Activated CD4-positive, alpha-beta T cell treated with anti-CD3 and anti-CD28 coated beads, Interleukin-2, amount 50 U/mL, for 4 hours (primary cell): Measurements from ENCODE around the gene METRN.
"Not testable (repeated sequence)": the region's sequence is repeated elsewhere in the genome, so short reads cannot be mapped to it uniquely, and the experiment has no call there.

Source experiments
- DNase-seq, 2 experiments: peaks; one replicate each; pipeline ENCODE4 v3.0.0-alpha.2; 2020

The METRN gene

DNA sequence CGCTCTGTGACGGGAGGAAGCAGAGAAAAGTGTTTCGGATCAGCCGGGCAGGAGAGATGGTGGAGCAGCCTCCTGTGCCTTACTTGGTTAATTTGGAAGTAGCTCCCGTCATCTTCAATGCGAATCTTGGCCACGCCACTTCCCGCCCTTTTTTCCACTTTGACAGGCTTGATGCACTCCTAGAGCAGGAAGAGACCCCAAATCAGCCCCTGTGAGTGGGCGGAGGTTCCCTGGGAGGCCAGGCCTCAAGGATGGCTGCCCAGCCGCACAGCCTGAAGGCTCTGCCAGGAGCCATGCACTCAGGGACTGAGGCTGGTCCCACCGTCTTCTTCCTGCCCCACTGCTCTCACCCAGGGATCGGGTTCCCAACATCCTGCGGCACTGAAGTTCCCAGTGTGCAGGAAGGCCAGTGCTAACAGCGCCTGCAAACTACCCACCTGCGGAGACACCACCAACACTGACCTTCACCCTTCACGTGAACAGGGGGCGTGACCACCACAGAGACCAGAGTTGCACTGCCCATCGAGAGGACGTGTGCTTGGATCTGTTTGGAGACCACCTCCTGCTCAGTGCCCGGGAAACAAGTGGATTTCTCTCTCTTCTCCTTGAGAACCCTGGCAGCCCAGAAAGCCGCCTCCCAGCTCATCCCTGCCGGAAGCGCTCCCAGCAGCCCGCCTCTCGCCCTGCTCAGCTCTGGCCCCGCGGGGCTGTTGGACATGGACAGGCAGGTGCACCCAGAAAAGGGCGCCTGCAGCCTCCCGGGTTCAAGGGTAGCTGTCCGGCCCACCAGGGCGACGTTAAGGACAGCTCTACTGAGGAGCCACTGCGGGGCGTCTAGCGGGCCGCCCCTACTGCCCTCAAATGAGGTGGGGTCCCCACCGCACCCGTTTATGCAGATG, 24.9 kb downstream of the METRN start:
- no peak for DNase-seq

DNA sequence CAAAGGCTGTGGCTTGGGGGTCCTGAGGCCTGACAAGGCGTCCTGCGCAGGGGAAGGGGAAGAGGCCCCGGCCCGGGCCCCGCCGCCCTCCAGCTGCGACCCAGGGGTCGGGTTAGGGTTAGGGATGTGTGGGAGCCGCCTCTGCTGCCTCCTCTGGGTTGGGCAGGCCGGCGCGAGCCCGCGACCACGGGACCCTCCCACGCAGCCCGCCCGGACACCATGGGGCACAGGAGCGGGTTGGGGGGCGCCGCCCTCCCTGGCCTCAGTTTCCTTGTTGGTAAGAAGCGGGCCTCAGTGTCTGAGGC, 25.5 kb downstream of the METRN start:
- no peak for DNase-seq

DNA sequence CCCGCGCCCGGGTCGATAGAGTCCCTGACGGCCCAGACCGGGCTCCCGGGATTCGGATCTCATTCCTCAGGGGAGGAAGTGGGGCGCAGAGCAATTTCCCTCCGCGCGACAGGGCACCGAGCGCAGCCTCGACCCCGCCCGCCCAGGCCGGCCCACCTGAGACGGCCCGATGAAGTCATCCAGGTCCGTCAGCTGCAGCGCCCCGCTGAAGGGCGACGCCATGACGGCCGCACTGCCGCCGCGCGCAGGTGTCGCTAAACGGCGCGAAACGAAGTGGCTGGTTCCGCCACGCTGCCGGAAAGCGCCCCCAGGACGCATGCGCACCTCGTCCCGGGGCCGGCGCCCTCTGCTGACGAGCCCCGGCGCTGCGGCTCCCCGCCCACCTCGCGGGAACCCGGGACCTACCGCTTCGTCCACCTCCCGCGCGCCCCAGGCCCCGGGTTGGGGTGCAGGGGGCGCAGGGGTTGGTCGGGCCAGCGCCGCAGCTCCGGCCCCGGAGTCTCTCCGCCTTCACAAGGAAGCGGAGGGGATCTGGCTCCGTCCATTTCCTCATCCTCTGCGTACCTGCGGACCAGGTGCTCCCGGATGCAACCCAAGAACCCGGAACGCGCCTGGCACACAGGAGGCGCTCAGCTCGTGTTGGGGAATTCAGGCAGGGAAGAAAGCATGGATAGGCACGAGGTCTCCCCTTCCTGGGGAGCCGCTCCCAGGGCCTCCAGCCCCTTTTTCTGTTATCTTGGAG, 26.0 kb downstream of the METRN start, which contains the start of gene CIAO3:
CIAO3 (minus strand) TSS at position 234 of the 742 bp plus-strand sequence; CDS start at position 222, 12 bp downstream.
- peak; percentile 84 to 87 for DNase-seq

DNA sequence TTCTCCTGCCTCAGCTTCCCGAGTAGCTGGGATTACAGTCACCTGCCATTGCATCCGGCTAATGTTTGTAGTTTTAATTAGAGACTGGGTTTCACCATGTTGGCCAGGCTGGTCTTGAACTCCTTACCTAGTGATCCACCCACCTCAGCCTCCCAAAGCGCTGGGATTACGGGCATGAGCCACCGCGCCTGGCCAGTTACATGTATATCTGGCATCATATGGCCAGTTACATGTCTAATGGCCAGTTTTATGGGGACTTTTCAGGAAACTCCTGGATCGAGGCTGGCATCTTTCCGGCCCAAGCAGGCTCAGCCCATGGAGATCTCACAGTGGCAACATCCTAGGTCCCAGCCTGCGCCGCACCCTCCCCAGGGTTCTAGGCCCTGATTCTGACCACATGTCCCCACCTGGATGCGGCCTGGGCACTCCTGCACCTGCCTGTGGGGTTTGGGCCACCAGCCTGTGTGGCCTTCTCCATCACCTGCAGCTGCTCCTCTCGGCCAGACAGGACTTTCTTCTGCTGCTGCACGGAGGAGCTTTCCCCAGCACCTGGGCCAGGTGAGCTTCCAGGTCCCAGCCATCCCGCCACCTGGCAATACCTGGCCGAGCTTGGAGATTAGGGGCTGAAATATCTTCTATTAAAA, 27.2 kb downstream of the METRN start:
- DNase-seq: no peak

DNA sequence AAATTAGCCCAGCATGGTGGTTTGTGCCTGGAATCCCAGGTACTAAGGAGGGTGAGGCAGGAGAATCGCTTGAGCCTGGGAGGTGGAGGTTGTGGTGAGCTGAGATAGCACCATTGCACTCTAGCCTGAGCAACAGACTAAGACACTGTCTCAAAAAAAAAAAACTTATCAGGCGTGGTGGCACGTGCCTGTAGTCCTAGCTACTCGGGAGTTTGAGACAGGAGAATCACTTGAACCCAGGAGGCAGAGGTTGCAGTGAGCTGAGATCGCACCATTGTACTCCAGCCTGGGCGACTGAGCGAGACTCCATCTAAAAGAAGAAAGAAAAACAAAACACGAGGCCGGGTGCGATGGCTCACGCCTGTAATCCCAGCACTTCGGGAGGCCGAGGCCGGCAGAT, 28.0 kb downstream of the METRN start:
- DNase-seq: not testable (repeated sequence)

DNA sequence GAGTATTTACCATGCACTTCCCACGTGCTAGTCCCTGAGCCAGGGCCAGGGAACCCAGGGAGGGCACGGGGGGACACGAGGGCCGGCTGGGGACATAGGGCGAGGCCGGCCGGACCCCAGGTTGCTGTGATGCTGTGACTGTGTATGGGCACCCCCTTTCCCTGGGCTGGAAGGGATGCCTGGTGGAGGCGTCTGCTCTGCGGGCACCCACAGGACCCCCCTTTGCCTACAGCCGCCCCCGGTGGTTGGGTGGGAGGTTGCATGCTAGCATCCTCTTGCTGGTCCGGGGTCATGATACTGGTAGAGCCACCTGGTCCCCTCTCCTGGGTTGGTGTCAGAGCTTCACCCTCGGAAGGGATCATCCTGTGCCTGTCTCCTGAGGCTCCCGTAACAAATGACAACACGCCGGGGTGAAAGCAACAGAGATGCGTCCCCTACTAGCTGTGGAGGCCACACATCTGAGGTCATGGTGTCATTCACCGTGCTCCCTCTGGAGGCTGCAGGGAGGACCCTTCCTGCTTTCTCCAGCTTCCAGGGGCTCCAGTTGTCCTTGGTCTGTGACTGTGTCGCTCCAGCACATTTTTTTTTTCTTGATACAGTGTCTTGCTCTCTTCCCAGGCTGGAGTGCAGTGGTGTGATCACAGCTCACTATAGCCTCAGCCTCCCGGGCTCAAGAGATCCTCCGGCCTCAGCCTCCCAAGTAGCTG, 29.0 kb downstream of the METRN start:
- no peak for DNase-seq

DNA sequence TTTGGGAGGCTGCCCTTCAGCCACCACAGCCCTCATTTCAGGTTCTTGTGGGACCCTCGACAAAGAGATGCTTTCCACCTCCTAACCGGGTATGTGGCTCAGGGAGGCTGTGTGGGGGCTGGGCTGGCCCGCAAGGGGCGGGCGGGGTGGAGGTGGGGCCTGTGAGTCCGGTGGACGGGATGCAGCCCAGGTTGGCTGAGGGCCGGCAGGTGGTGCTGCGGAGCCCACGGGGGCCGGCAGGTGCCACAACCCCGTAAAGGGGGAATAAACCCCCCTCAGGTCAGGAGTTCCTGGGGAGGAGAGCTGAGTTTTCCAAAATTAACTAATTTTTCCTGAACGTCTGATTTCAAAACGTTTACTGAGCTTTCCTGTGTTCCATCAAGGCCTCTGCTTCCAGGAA, 30.8 kb downstream of the METRN start:
- no peak for DNase-seq

DNA sequence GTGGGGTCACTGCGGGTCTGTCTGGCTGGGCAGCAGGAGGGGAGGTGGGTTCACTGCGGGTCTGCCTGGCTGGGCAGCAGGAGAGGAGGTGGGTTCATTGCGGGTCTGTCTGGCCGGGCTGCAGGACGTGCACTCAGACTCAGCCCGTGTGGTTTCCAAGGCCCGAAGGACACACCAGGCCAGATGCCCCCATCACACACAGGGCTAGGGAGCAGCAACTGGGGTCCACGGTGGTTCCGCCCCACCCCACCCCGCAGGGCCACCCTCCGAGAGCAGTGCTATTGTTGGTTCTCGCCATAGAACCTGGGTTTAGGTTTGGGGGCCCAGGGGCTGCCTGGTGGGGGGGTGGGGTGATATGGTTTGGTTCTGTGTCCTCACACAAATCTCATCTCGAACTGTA, 31.7 kb downstream of the METRN start:
- no peak for DNase-seq

DNA sequence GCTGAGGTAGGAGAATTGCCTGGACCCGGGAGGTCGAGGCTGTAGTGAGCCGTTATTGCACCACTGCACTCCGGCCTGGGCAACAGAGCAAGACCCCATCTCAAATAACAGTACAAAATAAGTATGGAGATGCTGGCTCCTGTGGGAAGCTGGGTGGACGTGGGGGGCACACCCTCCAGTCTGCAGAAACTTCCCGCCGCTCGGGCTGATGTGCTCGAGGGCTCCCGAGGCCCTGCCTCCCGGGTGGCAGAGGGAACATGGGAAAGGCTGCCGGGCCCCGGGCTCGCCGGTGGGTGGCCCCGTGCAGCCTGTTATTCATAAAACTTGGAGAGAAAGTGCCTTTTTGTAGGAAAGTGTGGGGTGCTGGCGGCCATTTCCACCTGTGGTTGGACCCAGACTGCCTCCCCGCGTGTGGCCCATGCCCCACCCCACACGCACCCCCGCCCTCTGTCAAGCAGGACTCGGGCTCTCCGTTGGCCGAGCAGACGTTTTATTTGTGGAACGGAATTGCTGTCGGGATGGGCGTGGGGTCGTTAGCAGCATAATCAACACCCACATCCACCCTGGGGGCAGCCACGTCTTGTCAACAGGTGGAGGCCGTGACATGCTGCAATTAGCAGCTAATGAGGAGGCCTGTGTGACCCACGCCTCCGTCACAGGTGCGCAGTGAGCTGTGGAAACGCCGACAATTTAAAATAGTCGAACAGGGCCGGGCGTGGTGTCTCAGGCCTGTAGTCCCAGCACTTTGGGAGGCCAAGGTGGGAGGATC, 33.2 kb downstream of the METRN start:
- no peak for DNase-seq

DNA sequence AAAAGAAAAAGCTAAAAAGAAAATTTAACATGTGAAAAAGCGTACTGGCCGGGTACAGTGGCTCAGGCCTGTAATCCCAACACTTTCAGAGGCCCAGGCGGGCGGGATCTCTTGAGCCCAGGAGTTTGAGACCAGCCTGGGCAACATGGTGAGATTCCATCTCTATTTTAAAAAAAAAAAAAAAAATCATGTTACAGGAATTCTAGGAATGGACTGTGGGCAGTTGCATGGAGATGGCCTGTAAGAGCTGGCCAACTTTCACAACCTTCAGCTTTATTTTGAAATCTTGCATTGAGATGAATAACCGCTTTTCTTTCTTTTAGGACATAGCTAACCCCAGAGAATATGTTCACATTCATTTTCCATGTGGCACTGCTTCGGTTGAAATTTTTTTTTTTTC, 34.1 kb downstream of the METRN start:
- DNase-seq: no peak

DNA sequence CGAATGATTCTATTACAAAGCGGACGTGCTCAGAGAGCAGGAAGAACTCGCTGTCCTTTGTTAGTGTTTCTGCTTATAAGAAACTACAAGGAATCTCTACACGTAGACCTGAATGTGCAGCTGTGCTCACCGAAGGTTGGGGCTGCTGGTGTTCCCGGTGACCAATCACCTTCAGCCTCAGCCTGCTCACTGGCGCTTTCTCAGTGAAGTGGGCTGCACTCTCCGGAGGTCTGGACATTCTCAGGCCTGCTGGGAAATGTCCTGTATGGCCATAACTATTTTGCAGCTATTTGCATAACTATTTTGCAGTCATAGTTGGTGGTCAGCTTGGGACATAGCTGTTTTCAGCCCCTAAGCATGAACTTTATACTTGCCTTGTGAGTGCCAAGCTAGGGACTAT, 35.6 kb downstream of the METRN start:
- DNase-seq: no peak

DNA sequence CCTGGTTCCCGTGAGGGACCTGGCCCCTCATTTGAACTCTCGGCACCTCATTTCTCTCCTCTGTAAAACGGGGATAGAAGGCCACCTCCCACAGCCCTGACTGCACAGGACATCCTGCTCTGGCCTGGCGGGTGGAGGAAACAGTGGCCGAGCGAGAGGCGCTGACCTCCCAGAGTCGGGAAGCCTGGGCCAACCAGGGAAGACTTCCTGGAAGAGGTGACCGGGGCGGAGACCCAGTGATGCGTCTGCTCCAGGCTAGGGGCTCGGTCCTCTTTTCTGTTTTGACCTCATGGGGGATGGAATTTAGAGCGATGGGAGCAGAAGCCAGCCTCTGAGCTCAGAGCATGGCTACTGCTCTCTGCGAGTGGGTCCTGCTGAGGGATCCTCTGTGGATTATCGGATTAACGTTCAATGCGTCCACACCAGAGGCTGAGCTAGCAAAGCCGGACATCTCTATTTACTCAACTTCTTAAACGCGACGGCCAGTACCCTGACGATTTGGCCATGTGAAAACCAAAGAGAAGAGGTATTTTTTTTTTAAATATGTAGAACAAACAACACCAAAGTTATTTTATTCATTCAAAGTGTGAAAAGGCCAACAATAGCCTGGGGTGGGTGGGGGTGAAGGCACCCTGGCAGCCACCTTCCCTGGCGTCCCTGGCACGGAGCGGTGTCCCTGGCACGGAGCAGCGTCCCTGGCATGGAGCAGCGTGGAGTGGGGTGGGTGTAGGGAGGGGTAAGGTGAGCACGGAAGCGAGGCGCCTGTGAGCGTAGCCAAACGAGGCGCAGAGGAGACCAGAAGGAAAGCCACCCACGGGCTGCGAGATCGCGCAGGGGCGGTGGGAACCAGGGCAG, 36.5 kb downstream of the METRN start:
- DNase-seq: no peak

DNA sequence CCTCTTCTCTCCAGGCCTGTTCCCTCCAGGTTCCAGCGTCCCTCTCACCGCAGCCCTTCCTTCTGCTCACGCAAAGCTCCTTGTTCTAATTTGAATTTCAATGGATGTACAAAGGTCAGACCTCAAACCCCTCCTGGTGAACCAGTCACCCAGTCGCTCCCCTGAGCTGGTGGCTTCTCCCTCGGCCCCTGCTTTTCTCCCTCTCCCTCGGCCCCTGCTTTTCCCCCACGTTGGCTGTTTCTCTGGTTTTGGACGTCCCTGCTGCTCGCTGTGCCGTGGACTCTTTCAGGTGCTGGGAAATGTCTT, 37.0 kb downstream of the METRN start:
- DNase-seq: no peak

DNA sequence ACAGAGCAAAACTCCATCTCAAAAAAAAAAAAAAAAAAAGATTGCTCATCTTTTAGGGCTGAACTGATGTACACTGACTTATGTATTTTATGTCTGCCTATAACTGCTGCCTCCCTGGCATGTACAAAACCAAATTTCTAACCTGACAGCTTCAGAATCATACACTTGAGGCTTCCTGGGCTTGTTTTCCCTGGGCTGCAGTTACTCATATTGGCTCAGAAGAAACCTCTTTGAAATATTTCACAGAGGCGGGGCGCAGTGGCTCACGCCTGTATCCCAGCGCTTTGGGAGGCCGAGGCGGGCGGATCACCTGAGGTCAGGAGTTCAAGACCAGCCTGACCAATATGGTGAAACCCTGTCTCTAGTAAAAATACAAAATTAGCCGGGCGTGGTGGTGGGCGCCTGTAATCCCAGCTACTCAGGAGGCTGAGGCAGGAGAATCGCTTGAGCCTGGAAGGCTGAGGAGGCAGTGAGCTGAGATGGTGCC, 39.2 kb downstream of the METRN start:
- DNase-seq: not testable (repeated sequence)

DNA sequence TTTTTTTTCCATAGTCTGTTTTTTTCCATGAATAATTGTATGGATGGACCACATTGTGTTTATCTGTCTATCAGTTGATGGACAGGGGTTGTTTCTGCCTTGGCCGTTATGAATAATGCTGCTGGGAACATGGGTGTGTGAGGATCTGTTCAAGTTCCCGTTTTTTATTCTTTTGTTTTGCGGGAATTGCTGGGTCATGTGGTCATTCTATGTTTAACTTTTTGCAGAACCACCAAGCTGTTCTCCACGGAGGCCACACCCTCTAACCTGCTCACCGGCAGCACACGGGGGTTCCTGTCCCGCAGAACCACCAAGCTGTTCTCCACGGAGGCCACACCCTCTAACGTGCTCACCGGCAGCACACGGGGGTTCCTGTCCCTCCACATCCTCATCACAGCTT, 39.7 kb downstream of the METRN start:
- no peak for DNase-seq

DNA sequence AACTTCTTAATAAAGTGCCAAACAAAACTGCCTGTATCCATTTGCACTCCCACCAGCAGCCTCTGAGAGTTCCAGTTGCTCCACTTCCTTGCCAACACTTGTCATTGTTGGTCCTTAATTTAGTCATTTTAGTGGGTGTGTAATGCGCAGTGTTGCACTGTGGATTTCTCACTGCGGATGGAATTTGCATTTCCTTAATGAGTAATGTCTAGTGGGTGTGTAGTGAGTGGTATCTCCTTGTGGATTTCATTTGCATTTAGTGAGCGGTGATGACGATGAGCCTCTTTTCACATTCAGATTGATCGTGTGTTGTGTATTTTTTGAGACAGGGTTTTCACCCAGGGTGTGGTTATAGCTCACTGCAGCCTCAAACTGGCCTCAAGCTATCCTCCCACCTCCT, 41.5 kb downstream of the METRN start:
- no peak for DNase-seq

DNA sequence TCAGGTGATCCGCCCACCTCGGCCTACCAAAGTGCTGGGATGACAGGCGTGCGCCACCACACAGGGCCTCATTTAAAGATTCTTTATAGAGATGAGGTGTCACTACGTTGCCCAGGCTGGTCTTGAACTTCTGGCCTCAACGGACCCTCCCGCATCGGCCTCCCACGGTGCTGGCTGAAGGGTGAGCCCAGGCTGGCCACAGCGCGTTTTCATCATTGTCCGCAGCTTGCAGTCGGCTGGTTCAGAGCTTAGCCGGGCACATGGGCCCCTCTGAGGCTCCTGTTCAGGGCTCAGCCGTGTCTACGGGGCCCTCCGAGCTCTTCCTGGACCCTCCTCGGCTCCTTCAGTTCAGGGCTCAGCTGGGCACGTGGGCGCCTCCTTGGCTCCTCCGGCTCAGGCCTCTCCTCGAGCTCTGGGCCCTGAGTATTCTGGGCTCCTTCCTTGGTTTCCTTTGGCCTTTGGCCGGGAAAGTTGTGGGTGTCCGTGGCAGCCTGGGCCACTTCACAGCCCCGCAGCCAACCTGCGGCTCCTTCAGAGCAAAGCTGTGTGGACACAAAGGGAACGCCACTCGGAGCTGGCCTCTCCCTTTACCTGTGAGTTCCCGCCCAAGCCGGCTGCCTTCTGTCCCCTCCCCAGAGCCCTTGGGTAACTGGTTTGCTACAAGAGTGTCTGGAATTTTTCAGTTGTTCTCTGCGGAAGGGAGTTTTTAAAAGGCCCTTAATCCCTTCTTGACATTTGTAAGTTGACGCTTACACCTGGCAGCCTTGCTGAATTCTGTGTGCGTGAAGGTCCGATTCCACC, 44.4 kb downstream of the METRN start:
- DNase-seq: no peak

DNA sequence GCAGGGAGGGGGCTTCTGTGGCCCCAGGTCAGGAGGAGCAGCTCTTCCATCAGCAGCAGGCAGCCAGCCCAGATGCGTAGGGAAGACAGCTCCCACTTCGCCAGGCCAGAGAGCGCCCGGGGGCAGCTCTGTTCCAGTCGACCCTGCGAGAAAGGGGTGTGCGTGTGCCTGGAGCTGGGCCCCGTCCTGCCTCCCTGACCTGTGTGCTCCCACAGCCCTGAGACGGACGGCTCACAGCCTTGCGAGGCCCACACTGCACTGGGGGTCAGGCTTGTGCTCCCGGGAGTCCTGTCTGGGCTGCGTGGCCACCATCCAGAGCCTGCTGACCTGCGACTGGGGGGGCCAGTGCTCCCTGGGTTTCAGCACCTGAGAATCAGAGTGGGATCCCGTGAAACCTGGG, 45.1 kb downstream of the METRN start:
- no peak for DNase-seq

DNA sequence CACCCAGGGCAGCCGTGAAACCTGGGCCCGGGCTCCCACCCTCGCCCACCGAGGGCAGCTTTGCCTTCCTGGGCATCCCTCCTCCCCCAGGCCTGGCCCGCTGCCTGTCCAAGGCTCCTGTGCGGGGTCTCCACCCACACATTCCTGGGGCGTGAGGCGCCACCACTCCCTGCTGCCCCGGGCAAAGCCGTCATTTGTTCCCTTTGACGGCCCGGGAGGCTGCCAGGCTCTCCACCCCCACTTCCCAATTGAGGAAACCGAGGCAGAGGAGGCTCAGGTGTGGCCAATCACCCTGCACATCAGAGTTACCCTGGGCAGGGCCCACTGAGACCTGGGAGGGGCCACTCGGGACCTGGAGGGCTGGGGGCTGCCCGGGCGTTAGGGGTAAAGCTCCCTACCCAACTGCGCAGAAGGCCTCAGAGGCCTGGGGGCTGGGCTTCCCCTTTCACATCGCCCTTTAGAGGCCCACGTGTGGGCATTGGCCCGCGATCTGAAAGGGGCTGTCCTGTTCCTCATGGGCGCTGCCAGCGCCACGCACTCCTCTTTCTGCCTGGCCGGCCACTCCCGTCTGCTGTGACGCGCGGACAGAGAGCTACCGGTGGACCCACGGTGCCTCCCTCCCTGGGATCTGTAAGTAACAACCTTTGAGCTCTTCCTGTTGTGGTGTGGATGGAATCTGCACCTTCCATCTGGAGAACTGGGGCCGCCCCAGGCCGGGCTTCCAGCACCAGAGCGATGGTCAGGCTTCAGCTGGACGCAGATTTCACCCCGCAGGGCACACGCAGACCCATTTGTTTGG, 45.8 kb downstream of the METRN start, which contains the start of gene MSLN:
MSLN (plus strand) TSS at position 190 of the 799 bp plus-strand sequence. CDS start 1,947 bp downstream, outside the sequence.
- no peak for DNase-seq
